Measurements from ENCODE around the gene PTPN23.
"Not testable (repeated sequence)": the region's sequence is repeated elsewhere in the genome, so short reads cannot be mapped to it uniquely, and the experiment has no call there.

The PTPN23 gene

DNA sequence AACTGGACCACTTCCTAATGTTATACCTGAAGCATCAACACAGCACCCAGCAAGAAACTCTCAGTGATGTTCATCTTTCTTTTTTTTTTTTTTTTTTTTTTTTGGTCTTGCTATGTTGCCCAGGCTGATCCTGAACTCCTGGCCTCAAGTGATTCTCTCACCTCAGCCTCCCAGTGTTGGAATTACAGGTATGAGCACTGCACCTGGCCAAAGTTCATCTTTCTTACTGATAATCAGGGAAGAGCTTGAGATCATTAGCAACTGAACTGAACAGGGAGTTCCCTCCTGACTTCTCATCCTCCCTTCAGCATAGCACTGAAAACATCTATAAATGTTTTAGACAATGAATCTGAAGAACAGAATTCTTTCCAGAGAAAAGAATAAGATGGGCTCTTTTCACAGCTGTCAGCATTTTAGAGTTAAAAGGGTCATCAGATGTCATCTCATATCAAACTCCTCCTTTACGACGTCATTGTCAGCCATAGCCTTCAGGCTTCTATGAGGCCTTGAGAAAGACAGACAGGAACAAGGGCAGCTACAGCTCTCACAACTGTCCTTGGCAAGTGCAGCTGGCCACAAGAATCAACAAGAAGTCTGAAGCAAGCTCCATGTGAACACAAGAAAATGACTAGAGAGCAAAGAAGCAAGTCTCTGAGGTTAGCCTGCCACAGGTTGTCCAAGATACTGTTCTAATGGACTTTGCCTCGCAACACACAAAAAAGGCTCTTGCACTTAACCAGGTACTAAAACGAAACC is 61.2 kb downstream of the PTPN23 start:
- no peak for DNase-seq (ENCODE audit: low read depth)

GRCh38 chr3:47443611-47443995 is 62.8 kb downstream of the PTPN23 start:
- no peak for DNase-seq (ENCODE audit: low read depth)

GRCh38 chr3:47444103-47444502 is 63.3 kb downstream of the PTPN23 start:
- DNase-seq (ENCODE audit: low read depth) = no peak

DNA sequence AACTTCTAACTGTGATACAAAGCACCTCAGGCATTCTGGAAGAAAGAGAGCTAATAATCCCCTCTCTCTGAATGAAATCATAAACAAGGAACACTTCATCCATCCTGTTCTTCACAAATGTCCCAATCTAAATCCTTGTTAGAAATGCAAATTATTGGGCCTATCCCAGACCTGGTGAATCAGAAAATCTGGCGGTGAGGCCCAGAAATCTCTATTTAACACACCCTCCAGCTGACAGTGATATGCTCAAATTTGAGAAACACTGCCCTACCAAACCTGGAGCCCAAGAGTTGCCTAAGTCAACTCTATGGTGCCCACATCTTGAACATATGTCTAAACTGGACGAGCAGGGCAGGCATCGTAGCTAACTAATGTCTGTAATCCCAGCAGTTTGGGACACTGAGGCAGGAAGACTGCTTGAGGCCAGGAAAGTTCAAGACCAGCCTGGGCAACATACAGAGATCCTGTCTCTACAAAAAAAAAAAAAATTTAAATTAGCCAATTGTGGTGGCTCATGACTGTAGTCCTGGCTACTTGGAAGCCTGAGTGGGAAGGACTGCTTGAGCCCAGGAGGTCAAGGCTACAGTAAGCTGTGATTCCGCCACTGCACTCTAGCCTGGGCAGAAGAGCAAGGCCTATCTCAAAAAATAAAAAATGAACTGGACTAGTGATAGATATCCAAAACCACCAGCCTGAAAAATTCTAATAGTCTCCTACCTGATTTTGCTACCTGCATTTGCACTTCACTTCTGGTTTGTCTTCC is 71.8 kb downstream of the PTPN23 start:
- no peak for DNase-seq (ENCODE audit: low read depth)

GRCh38 chr3:47455806-47456452 is 75.1 kb downstream of the PTPN23 start:
- DNase-seq (ENCODE audit: low read depth) = no peak

- no peak for DNase-seq (ENCODE audit: low read depth)
These were observed 76.2 kb downstream of the PTPN23 start for GRCh38 chr3:47456984-47457383.

- DNase-seq (ENCODE audit: low read depth) = not testable (repeated sequence)
These were observed 78.8 kb downstream of the PTPN23 start for GRCh38 chr3:47459534-47460085.
